Gastrocnemius medialis (tissue), 4 donors: ENCODE data around the gene CMC2. TPM values are rescaled to one million over a fixed set of nuclear protein-coding genes. Genes with fewer than 3 reads are reported as not detected.

Experiments
- ATAC-seq, 2 donors: fragments of 150-250 bp; one replicate each; pipeline ENCODE4 v1.9.1; 2016
- DNase-seq, 2 donors: peaks; one replicate each; pipeline ENCODE4 v3.0.0-alpha.2; 2019
- H3K27ac ChIP-seq, 4 donors: fragments of 200-600 bp; sonication (generic); 1 replicate in 1 of 4; 2 replicates in 3 of 4; pipeline ENCODE4 v1.5.1; 2016 to 2018; ENCODE audit warnings: mild to moderate bottlenecking in 2 of 4, moderate library complexity in 1 of 4
- H3K27me3 ChIP-seq, 3 donors: fragments of 200-600 bp; sonication (generic) in 2 of 3; 1 replicate in 1 of 3; 2 replicates in 2 of 3; pipeline versions ENCODE4 v1.5.1 to v1.6.0; 2016 to 2019; ENCODE audit warnings: mild to moderate bottlenecking in 1 of 3, moderate library complexity in 1 of 3
- H3K36me3 ChIP-seq, 2 donors: fragments of 200-600 bp; sonication (generic) in 1 of 2; one replicate each; pipeline ENCODE4 v1.5.1; 2017 to 2018
- H3K4me1 ChIP-seq, 2 donors: fragments of 200-600 bp; sonication (generic) in 1 of 2; one replicate each; pipeline ENCODE4 v1.5.1; 2016 to 2017; ENCODE audit warnings: mild to moderate bottlenecking in 2 of 2
- H3K4me3 ChIP-seq, 4 donors: fragments of 200-600 bp; sonication (generic) in 3 of 4; 1 replicate in 1 of 4; 2 replicates in 3 of 4; pipeline ENCODE4 v1.5.1; 2016 to 2019; ENCODE audit warnings: mild to moderate bottlenecking in 2 of 4
- H3K9me3 ChIP-seq, 3 donors: fragments of 200-600 bp; sonication (generic) in 2 of 3; 1 replicate in 1 of 3; 2 replicates in 2 of 3; pipeline ENCODE4 v1.5.1; 2016 to 2019
- CTCF ChIP-seq, 5 experiments: fragments of 450-650 bp in 3 of 5; fragments of 200-600 bp in 2 of 5; sonication (generic) in 2 of 5; IDR thresholded peaks in 4 of 5; conservative IDR thresholded peaks in 1 of 5; 1 replicate in 4 of 5; 2 replicates in 1 of 5; pipeline ENCODE4 v1.5.1; 2016 to 2019; ENCODE audit warnings: antibody characterized with exemption in 5 of 5, mild to moderate bottlenecking in 3 of 5, moderate library complexity in 3 of 5
- POLR2A ChIP-seq, 2 donors: fragments of 450-650 bp; IDR thresholded peaks; one replicate each; pipeline ENCODE4 v1.6.1; 2017; ENCODE audit warnings: antibody characterized with exemption in 2 of 2, mild to moderate bottlenecking in 2 of 2, moderate library complexity in 2 of 2
- in situ Hi-C, 4 donors: fragments of 200-750 bp; cut with MboI; loops; one replicate each; pipeline versions ENCODE4 v1.15.0 to v1.8.0; 2017; ENCODE audit warnings: low sequenced_read_pairs in 4 of 4
- intact Hi-C: fragments of 100-400 bp; cut with DNase I; formaldehyde crosslinking; loops from one replicate; pipeline ENCODE4 v1.15.1; 2023; ENCODE audit warnings: low total_unique reads
- total RNA-seq, 4 donors: library from RNA; depleted of rRNA; stranded (reverse); fragments of >200 nt; gene quantifications; one replicate each; pipeline versions ENCODE4 v1.1.0 to v1.2.3, GENCODE V29; 2016

CMC2 gene
- total RNA-seq, result 10 to 100 TPM; 78.8 to 89.1 (median 82.7) TPM

DNA sequence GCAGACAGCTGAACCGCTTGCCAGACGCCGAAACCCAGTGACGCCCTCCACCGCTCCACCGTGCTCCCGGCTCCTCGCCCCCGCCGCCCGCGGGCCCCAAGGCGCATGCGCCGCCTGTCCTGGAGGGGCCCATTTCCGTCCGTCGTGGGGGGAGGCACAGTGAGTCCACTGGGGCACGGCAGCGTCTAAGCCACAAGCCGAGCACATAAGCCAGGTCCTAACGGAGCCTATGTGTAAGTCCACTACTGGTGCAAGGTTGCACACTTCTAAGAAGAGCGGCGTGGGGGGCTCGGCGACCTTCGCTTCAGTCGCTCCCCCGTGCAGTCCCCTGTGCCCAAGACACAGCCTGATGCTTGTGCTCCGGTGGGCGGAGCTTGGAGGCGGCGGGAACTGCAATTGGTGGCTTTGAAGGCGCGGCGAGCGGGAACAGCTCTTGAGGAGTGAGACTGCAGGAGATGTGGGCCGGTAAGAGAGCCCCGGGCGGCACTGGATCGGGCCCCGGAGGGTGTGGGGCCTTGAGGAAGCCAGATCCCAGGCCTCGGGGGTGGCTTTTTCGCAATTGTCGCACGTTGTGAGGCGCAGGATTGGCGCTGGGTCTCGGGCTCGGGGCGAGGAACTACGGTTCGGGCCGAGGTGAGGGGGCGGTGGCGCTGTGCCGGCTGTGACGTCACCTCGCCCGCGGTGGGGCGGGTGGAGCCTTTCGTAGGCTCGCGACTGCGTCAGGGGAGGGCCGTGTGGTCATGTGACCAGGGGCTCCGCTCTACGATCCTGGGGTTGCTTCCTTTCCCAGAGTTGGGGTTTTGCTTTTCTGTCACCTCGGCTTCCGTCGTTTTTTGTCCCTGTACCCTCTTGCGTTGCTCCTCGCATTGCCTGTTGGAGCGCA lies at the start of gene CMC2, which contains the start of gene CENPN:
Gene CMC2, minus strand, starts transcription at position 73 of the 883 bp plus-strand sequence. CDS start 9,491 bp downstream, outside the sequence.
Gene CENPN, plus strand, starts transcription at position 402 of the 883 bp plus-strand sequence. CDS start 4,726 bp downstream, outside the sequence.
- ATAC-seq (peak; percentile 91 to 95), DNase-seq (peak; percentile 97 to 99)
- intact Hi-C loops, result loop anchor here (1.0 to 10.0 kb wide), 6 partner anchors 28 to 308 kb away; partner anchors contain the start of genes ATMIN, C16orf46, GAN and GCSH
- in situ Hi-C loops, result no loop called here
- H3K4me1 ChIP-seq, result peaks cover 33 to 35% of the 10 kb centered on the region in 2 donors
- peak within 1 kb of the TSS; percentile 87 to 100 (median 98) for H3K4me3 ChIP-seq
- H3K36me3 ChIP-seq, result no peaks in the 10 kb centered on the region
- H3K27me3 ChIP-seq, result no peaks in the 10 kb centered on the region
- TF ChIP-seq CTCF (IDR thresholded peaks at IDR 0.05 in 4 of 5, conservative IDR thresholded peaks at IDR 0.05 in 1 of 5) (peak in 2 of 5 experiments; percentile 12 to 19), POLR2A (IDR thresholded peaks at IDR 0.05) (peak; percentile 97)
- no peaks in the 10 kb centered on the region for H3K9me3 ChIP-seq
- peak within 1 kb of the TSS; percentile 95 to 100 (median 100) for H3K27ac ChIP-seq

- no peaks in the 10 kb centered on the region for H3K9me3 ChIP-seq
- H3K4me1 ChIP-seq, result no peaks in the 10 kb centered on the region
- H3K27ac ChIP-seq, result no peak overlapping the region
- TF ChIP-seq POLR2A (IDR thresholded peaks at IDR 0.05), result no peak
- TF ChIP-seq CTCF (IDR thresholded peaks at IDR 0.05 in 4 of 5, conservative IDR thresholded peaks at IDR 0.05 in 1 of 5), result no peak
- H3K27me3 ChIP-seq, result no peaks in the 10 kb centered on the region
- intact Hi-C loops (no loop called here), in situ Hi-C loops (no loop called here)
- DNase-seq (no peak), ATAC-seq (no peak)
- H3K4me3 ChIP-seq, result no peak overlapping the region
- no peaks in the 10 kb centered on the region for H3K36me3 ChIP-seq
Measured at GRCh38 chr16:81053761-81054160, 47.1 kb upstream of the CMC2 start.

- H3K9me3 ChIP-seq, result no peaks in the 10 kb centered on the region
- no peaks in the 10 kb centered on the region for H3K27me3 ChIP-seq
- in situ Hi-C loops (loop anchor here in 2 of 4 donors (25.0 kb wide), 2 partner anchors 269 to 694 kb away; partner anchors contain the start of gene GAN (in 1 of the 2)), intact Hi-C loops (loop anchor here (5.0 kb wide), 1 partner anchor 1516 kb away; no protein-coding TSS in a partner anchor)
- ATAC-seq (no peak), DNase-seq (no peak)
- no peak for TF ChIP-seq CTCF (IDR thresholded peaks at IDR 0.05 in 4 of 5, conservative IDR thresholded peaks at IDR 0.05 in 1 of 5)
- no peak for TF ChIP-seq POLR2A (IDR thresholded peaks at IDR 0.05)
- no peak overlapping the region for H3K4me3 ChIP-seq
- no peak overlapping the region for H3K27ac ChIP-seq
- peaks cover 0 to 9% of the 10 kb centered on the region in 2 donors for H3K4me1 ChIP-seq
- H3K36me3 ChIP-seq, result peaks cover 4 to 56% of the 10 kb centered on the region in 2 donors
Measured at GRCh38 chr16:81042821-81043220, 36.1 kb upstream of the CMC2 start.

DNA sequence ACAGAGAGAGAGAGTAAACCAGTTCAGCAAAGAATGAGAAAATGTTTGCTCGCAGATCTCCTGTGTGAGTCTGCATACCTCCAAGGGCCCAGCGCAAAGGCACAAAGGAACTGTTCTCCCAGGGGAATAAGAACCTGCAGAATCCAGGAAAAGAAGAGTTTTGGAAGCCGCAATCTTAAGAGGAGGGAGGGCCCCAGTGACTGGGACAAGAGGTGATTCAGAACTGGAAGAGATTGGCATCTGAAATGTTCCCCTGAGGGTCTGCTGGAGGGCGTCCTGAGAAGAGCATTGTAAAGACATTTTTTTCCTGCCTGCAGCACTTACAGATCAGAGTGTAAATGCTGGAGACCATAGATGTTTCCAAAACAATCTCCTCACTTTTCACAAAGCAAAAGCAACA lies 35.0 kb upstream of the CMC2 start:
- Histone ChIP-seq H3K27me3 (no peaks in the 10 kb centered on the region), H3K9me3 (no peaks in the 10 kb centered on the region), H3K27ac (no peak overlapping the region), H3K4me3 (no peak overlapping the region), H3K36me3 (peaks cover 4 to 57% of the 10 kb centered on the region in 2 donors), H3K4me1 (peaks cover 7 to 20% of the 10 kb centered on the region in 2 donors)
- DNase-seq (no peak), ATAC-seq (no peak)
- intact Hi-C loops (loop anchor here (5.0 kb wide), 1 partner anchor 1514 kb away; no protein-coding TSS in a partner anchor), in situ Hi-C loops (loop anchor here in 2 of 4 donors (25.0 kb wide), 2 partner anchors 271 to 696 kb away; partner anchors contain the start of gene GAN (in 1 of the 2))
- TF ChIP-seq CTCF (IDR thresholded peaks at IDR 0.05 in 4 of 5, conservative IDR thresholded peaks at IDR 0.05 in 1 of 5), result no peak
